ENCODE measurements around the gene MTX1. TPM values are rescaled to one million over a fixed set of nuclear protein-coding genes. Genes with fewer than 3 reads are reported as not detected.

MTX1 gene
- total RNA-seq, 1 experiment from 2014 or later, result 69.1 TPM

- TF ChIP-seq CTCF (IDR thresholded peaks at IDR 0.05 in 2 of 3, conservative IDR thresholded peaks at IDR 0.05 in 1 of 3; ENCODE audit: borderline replicate concordance in 1 of 3, insufficient read depth in 1 of 3, low read depth in 2 of 3, low read length in 2 of 3) (no peak), CEBPB (IDR thresholded peaks at IDR 0.05; ENCODE audit: low read depth) (no peak), TCF7L2 (IDR thresholded peaks at IDR 0.05; ENCODE audit: borderline replicate concordance, extremely low read depth, insufficient read depth, insufficient read length) (peak; percentile 29), JUND (IDR thresholded peaks at IDR 0.05) (no peak), ELF1 (IDR thresholded peaks at IDR 0.05; ENCODE audit: borderline replicate concordance, low read depth) (no peak)
Observed at GRCh38 chr1:155208541-155209311, at the start of gene MTX1 (continued).

GRCh38 chr1:155158991-155159390, 49.5 kb upstream of the MTX1 start:
- RAD21 ChIA-PET (ENCODE audit: low non-redundant PET in 1 of 2, low total read pairs in 2 of 2, uncharacterized antibody in 2 of 2, unreplicated experiment in 2 of 2), result no interaction called here
- ATAC-seq (no peak), DNase-seq (ENCODE audit: low read depth, low spot score) (no peak)
- no peak overlapping the region for H3K4me2 ChIP-seq (ENCODE audit: low read length)
- no TSS peak for BruUV-seq (replicated peaks)
- H3K4me3 ChIP-seq (replicated peaks in 1 of 2; ENCODE audit: low read depth in 1 of 2, low read length in 2 of 2), result no peak overlapping the region
- intact Hi-C loops (cut with micrococcal nuclease), result no loop called here
- H3K79me2 ChIP-seq (ENCODE audit: insufficient read depth, low read length), result no peaks in the 10 kb centered on the region
- H3K9me2 ChIP-seq (ENCODE audit: insufficient read depth), result no peaks in the 10 kb centered on the region
- no peak for TF ChIP-seq RAD21 (IDR thresholded peaks at IDR 0.05; ENCODE audit: low read depth)
- no peak for TF ChIP-seq SP1 (IDR thresholded peaks at IDR 0.05; ENCODE audit: low read depth)
- TF ChIP-seq ZBTB33 (IDR thresholded peaks at IDR 0.05; ENCODE audit: extremely low read depth, insufficient replicate concordance, low read length), result no peak
- TF ChIP-seq EZH2phosphoT487 (IDR thresholded peaks at IDR 0.05; ENCODE audit: borderline replicate concordance), result no peak
- no peak for TF ChIP-seq TCF7L2 (IDR thresholded peaks at IDR 0.05; ENCODE audit: borderline replicate concordance, extremely low read depth, insufficient read depth, insufficient read length)
- no peak for TF ChIP-seq MAX (IDR thresholded peaks at IDR 0.05)
- TF ChIP-seq FOSL1 (IDR thresholded peaks at IDR 0.05; ENCODE audit: low read depth), result no peak
- TF ChIP-seq JUND (IDR thresholded peaks at IDR 0.05), result no peak
- no peak for TF ChIP-seq EGR1 (IDR thresholded peaks at IDR 0.05; ENCODE audit: low read depth)
- TF ChIP-seq POLR2AphosphoS5 (IDR thresholded peaks at IDR 0.05; ENCODE audit: low read depth, low read length), result no peak
- TF ChIP-seq POLR2A (IDR thresholded peaks at IDR 0.05; ENCODE audit: borderline replicate concordance, extremely low read depth, insufficient read depth, insufficient read length), result no peak
- H3K9ac ChIP-seq (ENCODE audit: low read length), result no peak overlapping the region
- POLR2A ChIA-PET, result no interaction called here
- H3K27me3 ChIP-seq (ENCODE audit: insufficient read depth, low read length), result no peaks in the 10 kb centered on the region
- H3K36me3 ChIP-seq (ENCODE audit: control insufficient read depth in 1 of 2, insufficient read depth in 2 of 2, low read length in 2 of 2), result no peaks in the 10 kb centered on the region
- H2AFZ ChIP-seq (ENCODE audit: low read depth, low read length, poor library complexity, severe bottlenecking), result no peak overlapping the region
- H3K27ac ChIP-seq (ENCODE audit: low read depth, low read length), result no peak overlapping the region
- no peaks in the 10 kb centered on the region for H3K9me3 ChIP-seq (ENCODE audit: control insufficient read depth in 1 of 2, insufficient read depth in 1 of 2, low read depth in 1 of 2, low read length in 2 of 2)
- CTCF ChIA-PET, result interaction anchor here (0.6 to 1.0 kb wide), 3 partner anchors 9 to 68 kb away, joined by 3 to 4 read pairs (median 3); no protein-coding TSS in a partner anchor
- H3K4me1 ChIP-seq (ENCODE audit: control insufficient read depth in 1 of 2, insufficient read depth in 2 of 2, low read length in 2 of 2), result no peaks in the 10 kb centered on the region
- no peaks in the 10 kb centered on the region for H4K20me1 ChIP-seq (ENCODE audit: insufficient read depth)
